Activated CD4-positive, alpha-beta T cell treated with anti-CD3 and anti-CD28 coated beads, Interleukin-2, amount 50 U/mL, for 1 hour (primary cell): ENCODE data around the gene ATAD3A.

Experiments
- DNase-seq: peaks from one replicate; pipeline ENCODE4 v3.0.0-alpha.2; 2020

Gene ATAD3A

DNA sequence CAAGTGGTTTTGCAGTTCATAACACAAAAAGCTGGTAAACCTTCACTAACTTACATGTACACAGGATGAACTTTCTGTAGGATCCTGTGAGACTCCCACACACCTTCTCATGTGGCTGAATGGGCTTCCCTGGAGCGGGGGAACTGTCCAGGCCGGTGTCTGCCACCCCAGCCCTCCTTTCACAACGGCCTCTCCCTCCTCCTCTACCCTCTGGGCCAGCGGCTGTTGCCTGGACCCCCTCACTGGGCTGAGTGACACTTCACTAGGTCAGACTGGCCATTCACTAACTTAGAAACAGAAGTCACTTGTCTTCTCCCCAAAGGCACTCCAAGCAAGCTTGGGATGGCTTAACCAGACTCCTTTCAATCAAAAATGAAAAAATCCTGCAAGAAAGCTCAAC, 46.6 kb downstream of the ATAD3A start:
- no peak for DNase-seq

DNA sequence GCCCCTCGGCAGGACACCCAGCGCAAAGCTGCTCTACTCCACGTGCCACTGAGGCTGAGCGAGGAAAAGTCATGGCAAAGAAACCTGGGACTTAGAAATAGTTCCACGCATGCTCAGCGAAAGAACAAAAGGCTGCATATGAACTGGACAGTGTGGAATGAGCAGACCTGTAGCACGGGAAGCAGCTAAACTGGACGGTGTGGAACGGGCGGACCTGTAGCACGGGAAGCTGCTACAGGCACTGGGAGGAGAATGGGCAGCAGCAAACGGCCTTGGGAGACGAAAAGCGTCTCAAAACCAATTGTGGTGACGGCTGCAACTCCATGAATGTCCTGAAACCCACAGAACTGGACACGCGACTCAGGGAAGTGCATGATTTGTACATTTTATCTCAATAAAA, 47.1 kb downstream of the ATAD3A start:
- no peak for DNase-seq

DNA sequence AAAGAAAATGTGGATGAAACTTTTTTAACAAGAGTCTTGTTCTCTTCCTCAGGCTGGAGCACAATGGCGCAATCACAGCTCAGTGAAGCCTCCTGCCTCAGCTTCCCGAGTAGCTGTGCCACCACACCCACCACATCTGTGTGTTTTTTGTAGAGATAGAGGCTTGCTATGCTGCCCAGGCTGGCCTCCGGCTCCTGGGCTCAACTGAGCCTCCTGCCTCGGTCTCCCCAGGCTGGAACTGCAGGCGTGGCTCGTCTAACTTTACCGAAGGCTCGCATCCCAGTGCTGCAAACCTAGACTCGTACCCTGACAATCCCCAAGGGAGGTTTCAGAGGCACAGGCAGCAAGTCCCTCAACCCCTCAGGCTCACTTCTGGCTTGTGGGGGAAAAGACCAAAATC, 48.2 kb downstream of the ATAD3A start:
- no peak for DNase-seq

DNA sequence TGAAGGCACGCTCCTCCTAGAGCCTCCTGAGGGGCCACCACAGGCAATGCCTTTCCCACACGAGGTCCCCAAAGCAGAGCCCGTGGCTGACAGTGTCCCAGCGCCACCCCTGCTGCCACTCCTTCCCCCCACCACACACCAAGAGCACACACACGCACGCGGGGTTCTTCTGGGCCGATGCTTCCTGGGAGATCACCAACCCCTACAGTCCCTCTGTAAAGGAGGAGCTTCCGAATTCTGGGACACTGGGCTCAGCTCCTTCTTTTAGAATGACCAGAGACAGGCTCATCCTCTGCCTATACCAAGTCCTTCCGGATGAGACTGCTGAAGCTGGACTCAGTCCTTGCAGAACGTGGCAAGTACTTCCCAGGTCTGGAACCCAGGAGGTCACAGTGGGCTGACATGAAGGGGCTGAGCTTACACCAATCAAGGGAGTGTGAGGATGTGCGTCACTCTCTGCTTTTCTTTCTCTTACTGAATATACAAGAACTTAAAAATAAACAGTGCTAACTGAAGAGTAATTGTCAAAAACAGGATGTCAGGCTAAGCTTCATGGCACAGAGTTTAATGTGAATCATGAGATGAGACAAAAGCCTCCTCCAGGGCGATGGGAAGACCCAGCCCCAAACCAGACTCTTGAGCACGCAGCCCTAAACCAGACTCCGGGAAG, 50.0 kb downstream of the ATAD3A start:
- no peak for DNase-seq

DNA sequence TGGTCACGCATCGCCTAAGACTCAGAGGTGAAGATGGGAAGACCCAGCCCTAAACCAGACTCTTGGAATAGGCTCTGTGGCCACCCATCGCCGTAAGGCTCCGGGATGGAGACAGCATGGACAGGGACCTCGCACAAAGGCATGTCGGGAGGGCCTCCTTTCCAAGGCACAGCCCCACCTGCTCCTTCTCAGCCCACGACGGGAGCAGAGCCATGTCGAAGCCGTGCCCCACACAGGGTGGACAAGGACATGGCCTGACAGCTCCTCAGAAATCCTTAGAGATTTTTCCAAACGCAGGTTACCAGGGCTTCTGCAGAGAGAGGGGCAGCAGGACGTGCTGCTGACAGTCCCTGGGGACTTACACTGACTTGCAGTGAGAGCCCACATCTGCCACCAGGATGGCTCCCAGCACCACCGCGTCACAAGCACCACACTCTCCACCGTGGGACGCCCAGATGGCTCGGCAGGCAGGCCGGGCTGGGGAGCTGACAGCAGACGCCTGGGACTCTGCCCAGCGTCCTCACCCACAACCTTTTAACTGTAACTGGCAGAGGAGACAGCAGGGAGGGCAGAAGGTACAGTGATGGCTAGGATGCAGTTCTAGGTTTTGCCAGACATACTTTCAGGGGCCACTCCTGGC, 50.7 kb downstream of the ATAD3A start:
- DNase-seq = no peak

GRCh38 chr1:1563688-1564087, 51.7 kb downstream of the ATAD3A start:
- DNase-seq = no peak

DNA sequence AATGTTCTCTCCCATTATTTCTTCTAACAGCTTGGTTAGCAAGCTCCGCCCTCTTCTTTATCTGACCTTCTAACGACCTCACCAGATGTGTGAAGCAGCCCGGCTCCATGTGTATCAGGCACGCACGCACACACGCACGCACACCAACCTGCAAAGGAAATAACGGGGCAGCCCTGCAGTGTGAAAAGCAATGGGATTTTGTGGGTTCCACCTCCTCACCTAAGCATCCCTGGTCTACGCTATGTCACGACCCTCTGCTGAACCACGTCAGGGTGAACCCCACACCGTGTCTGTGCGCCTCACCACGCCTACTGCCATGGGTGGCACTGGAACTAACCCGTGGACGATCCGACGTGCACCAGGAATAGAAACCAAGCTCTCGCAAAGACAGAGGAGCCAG, 52.3 kb downstream of the ATAD3A start:
- no peak for DNase-seq

GRCh38 chr1:1565340-1565739, 53.4 kb downstream of the ATAD3A start:
- no peak for DNase-seq

GRCh38 chr1:1567152-1567875, 55.4 kb downstream of the ATAD3A start:
- DNase-seq = no peak

DNA sequence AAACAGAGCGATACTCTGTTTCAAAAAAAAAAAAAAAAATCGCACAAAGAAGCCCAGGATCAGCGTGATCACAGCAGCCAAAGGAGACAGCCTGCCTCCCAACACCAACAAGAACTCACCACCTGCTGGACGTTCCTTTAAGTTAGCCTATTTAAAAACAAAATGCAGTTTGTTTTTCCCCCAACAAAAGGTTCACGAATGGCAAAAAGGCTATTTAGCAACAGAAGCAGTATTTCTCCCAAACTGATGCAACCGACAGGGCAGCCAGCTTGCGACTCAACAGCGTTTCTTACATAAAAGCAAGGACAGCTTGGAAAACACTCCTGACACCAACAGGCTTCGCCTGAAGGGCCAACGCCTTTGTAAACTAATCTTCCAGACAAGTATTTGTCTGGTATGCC, 55.9 kb downstream of the ATAD3A start:
- no peak for DNase-seq

- DNase-seq = no peak
These were observed 57.4 kb downstream of the ATAD3A start for GRCh38 chr1:1569341-1569740.

DNA sequence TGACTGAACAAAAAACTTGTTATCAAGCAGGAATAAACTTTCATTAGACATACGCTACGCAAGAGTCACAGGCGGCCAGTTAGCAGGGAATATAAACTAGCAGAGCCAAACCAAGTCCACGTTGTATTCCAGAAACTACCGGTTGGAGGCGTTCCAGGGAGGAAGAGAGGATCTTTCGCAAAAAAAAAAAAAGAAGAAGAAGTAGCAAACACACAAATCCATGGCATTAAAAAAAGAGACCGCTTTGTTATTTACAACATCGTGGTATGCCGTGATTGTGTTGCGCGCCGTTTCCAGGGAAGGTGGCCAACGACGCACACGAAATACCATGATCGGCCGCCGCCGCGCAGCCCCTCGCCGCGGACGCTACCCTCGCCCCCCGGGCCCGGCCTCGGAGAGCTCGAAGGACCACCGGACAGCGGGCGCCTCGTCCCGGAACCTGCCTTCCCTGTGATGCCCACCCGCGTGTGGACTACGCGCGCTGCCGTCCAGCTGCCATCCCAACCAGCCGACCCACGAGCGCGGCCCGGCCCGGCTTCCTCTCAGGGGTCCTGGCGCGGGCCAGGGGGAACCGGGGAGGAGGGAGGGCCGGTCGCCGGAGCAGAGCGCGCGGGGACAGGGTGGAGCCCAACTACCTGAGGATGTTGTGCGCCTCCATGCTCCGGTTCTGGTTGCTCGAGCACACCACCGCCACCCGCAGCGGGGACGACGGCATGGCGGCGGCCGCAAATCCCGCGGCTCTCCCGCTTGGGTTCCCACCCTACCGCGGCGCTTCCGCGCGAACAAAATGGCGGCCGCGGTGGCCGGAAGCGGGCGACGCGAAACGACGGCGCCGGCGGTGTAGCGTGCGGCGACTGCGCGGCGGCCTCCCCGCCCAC, 62.1 kb downstream of the ATAD3A start:
- DNase-seq = peak; percentile 62

DNA sequence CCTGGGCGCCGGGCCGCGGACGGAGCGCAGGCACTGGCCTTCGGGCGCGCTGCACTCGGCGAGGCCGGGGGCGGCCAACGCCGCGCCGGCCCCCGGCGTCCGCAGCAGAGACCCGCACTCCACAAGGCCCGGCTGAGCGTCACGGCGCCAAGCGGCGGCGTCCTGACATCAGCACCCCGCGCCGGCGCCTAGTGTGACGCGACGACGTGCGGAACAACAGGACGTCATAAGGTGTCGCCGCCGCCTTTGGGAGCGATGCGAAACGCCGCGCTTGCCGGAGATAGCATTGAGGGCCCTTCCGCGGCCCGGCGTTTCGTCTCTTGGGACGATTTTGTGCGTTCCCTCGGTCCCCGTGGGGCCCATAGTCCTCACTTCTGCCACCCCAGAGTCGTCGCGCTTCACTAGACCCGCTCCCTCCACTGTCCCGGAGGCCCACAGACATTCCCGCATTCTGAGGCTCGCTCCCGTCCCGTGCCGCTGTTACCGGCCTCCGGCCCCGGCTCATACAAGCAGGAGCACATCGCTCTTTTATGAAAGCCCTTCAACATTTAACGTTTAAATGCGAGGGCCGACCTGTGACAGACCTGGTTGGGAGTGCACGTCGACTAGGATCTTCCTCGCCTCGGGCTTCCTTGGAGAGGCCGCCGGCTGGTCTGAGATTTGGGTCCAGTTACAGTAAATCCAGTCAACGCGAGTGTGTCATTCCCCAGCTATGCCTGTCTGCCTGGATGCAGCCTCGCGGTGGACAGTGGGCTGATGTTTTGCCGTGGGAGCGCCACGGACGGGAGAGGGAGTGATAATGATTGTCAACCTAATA, 63.0 kb downstream of the ATAD3A start, which contains the start of gene SSU72:
Gene SSU72 (minus strand): TSS at position 143 of the 817 bp plus-strand sequence. CDS start 306 bp downstream, outside the sequence.
- peak; percentile 93 for DNase-seq

DNA sequence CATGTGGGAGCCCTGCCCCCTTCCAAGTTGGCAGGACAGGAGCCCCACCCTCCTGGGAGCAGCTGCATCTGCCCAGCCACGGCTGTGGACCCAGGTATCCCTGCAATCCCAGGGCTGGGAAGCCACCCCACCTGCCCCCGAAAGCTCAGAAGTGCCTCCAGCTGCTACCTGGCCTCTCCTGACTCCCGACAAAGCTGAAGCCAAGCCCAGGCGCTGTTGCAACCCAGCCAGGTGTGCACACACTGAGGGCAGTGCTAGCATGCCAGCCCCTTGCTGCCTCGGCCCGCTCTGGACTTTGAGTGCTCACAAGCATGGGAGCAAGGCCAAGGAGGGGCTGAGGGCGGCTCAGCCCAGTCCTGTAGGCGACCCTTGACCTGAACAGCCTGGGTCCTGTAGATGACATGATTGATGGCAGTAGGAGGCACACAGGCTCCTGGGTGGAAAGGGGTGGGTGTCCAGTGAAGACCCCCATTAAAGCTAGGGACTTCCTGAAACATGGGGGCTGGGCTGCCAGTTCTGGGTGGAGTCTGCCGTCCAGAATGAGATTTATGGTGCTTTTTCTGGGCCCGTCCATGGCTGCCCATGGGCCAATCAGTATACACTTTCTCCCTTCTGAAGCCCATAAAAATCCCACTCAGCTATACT, 65.5 kb downstream of the ATAD3A start:
- DNase-seq = no peak

GRCh38 chr1:1578371-1578940, 66.5 kb downstream of the ATAD3A start:
- DNase-seq = no peak

GRCh38 chr1:1582585-1583346, 70.8 kb downstream of the ATAD3A start:
- DNase-seq = no peak

GRCh38 chr1:1583347-1584010, 71.5 kb downstream of the ATAD3A start:
- no peak for DNase-seq
